RPMI8226 (cell line): ENCODE results near the gene CSNK2B.
"Not testable (repeated sequence)": the region's sequence is repeated elsewhere in the genome, so short reads cannot be mapped to it uniquely, and the experiment has no call there.

Experiments used
- DNase-seq: peaks from one replicate; pipeline ENCODE4 v3.0.0-alpha.2; 2015

Gene CSNK2B

GRCh38 chr6:31691078-31691463 is 25.2 kb downstream of the CSNK2B start:
- no peak for DNase-seq

DNA sequence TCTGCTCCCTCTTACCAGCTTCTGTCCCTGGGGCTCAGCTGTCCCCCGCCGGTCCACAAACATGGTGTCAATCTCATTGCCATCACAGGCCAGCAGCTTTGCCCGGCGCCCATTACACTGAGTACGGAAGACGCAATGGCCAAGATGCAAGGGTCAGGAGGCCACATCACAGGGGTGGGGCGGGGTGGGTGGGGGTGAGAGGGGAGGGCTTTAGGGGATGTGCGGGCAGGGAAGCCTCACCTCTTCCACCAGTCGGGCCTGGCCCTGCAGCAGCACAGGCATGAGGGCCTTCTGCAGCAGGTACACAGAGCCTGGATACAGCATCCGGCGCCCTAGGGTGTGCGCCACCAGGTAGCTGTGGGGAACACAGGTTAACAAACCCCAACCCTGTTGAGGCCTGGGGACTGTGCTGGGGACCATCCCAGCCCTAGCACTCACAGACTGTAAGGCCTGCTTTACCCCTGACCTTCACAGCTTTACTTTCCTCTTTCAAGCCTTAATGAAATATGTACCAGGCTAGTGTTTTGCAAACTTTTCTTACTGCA is 25.8 kb downstream of the CSNK2B start:
- no peak for DNase-seq

GRCh38 chr6:31692353-31692752 is 26.5 kb downstream of the CSNK2B start:
- DNase-seq: no peak

- no peak for DNase-seq
Observed at GRCh38 chr6:31692886-31693285, 27.0 kb downstream of the CSNK2B start.

- DNase-seq: no peak
Observed at GRCh38 chr6:31693535-31693934, 27.7 kb downstream of the CSNK2B start.

- no peak for DNase-seq
Observed at GRCh38 chr6:31697555-31697954, 31.7 kb downstream of the CSNK2B start.

GRCh38 chr6:31700740-31701401 is 35.0 kb downstream of the CSNK2B start:
- DNase-seq: no peak

DNA sequence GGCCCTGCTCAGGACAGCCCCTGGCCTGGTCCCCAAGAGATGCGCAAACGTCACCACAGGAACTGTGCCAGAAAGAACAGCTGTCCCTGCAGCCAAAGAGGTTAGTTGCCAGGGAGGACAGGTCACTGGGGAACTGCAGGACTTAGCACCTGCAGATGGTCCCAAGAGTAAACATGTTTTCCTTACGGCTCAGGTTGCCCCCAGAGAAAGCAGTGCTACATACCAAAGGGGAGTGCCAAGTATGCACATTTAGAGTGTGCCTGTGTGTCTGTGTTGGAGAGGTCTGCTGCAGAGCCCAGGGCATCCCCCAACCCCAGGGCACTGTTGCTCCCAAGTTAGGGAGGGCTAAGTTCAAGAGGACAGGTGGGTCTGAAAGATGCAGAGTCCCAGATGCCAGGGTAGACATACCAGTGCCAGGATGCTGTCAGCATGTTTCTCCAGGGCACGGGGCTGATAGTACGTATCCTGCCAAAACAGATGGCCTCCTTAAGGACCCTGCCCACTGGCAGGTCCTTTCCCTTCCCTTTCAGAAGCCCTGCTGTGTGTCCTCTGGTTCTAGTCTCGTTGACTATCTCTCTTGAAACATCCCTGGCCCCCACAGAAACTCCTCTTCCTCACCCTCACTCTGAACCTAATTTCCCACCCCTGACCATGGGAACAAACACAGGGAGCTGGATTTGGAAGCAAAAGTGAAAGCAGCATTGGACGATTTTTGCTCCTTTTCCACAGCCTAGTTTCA is 36.0 kb downstream of the CSNK2B start:
- peak; percentile 54 for DNase-seq

DNA sequence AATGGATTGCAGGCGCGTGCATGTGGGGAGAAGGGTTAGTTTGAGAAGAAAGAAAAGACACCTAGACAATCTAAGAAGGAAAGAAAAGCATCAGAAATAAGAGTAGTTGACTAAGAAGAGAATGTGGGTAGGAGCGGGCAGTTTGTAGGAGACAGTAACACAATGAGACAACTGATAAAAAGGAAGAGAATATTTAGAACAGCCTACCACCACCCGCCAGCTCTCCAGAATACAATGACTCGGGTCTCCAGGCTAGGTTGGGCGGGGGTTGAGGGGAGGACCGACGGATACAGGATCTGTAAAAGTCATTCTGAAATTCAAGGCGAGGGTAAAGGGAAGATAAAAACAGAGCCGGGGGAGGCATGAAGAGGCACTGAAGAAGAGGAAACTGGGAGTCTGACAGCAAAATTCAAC is 36.5 kb downstream of the CSNK2B start:
- DNase-seq: no peak

- peak; percentile 98 for DNase-seq
Observed at GRCh38 chr6:31702819-31703716, 37.2 kb downstream of the CSNK2B start, which contains the start of gene ABHD16A. ABHD16A (minus strand) TSS chr6:31703324; CDS start chr6:31703281, 43 bp downstream.

- no peak for DNase-seq
Observed at GRCh38 chr6:31705931-31706330, 40.1 kb downstream of the CSNK2B start.

- no peak for DNase-seq
Observed at GRCh38 chr6:31706599-31706998, 40.7 kb downstream of the CSNK2B start, which contains the start of gene LY6G6F. LY6G6F (plus strand) TSS chr6:31706866; CDS start chr6:31706907, 41 bp downstream.

DNA sequence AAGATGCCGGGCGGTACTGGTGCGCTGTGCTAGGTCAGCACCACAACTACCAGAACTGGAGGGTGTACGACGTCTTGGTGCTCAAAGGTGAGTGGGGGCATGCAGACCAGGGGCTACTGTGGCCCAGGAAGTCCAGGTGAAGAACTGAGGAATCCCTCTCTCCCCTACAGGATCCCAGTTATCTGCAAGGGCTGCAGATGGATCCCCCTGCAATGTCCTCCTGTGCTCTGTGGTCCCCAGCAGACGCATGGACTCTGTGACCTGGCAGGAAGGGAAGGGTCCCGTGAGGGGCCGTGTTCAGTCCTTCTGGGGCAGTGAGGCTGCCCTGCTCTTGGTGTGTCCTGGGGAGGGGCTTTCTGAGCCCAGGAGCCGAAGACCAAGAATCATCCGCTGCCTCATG is 41.8 kb downstream of the CSNK2B start:
- DNase-seq: no peak

- no peak for DNase-seq
Observed at GRCh38 chr6:31708224-31708623, 42.3 kb downstream of the CSNK2B start.

DNA sequence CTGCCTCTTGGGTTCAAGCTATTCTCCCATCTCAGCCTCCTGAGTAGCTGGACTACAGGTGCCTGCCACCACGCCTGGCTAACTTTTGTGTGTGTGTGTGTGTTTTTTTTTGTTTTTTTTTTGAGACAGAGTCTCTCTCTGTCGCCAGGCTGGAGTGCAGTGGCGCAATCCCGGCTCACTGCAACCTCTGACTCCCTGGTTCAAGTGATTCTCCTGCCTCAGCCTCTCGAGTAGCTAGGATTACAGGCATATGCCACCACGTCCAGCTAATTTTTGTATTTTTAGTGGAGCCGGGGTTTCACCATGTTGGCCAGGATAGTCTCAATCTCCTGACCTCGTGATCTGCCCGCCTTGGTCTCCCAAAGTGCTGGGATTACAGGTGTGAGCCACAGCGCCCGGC is 43.3 kb downstream of the CSNK2B start:
- not testable (repeated sequence) for DNase-seq

DNA sequence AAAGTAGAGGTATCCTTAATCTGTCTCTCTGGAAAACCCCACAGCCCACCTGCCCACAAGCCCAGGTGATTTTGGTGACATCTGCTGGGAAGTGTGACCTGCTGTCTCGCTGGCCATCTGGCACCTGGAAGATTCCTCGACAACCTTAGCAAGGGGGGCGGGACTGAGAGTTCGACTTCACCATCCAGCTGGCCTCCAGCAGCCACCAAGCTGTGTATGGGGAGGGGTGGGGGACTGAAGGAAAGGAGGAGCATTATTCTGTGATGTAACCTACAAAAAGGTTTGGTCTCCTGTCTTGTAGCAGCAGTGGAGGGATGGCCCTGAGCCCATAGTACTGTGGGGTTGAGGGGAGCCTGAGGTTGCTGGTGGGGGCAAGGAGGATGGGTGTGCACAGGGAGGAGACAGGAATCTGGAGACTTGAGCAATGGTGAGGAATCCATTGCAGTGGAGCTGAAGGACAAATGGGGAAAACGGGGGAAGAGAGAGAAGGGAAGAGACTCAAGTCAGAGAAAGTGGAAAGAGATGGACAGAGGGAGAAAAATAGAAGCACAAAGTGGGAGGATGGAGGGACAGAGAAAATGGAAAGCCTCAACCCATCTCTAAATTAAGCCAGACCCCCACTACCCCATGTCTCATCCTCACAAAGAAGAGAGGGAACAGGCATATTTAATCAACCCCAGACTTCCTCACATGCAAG is 44.8 kb downstream of the CSNK2B start:
- peak; percentile 76 for DNase-seq

GRCh38 chr6:31711233-31711632 is 45.4 kb downstream of the CSNK2B start:
- DNase-seq: no peak

DNA sequence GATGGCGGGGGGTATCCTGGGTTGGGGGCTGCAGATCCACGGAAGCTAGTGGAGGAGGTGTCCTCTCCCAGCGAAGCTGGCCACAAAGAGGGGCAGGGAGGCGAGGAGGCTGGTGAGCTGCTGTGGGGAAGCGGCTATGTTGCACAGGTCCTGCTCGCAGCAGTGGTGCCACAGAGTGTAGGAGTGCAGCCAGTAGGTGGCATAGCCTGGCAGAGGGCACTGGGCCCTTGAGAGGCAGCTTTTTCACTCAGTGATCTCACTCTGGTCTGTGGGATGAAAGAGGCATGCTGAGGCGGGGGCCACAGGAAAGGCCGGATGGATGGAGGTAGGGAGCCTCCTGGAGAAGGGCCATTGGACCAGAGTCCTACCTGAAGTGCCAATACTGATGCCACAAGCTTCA is 46.4 kb downstream of the CSNK2B start:
- peak; percentile 65 for DNase-seq

GRCh38 chr6:31713465-31713864 is 47.6 kb downstream of the CSNK2B start:
- DNase-seq: no peak

GRCh38 chr6:31713991-31714684 is 48.3 kb downstream of the CSNK2B start:
- no peak for DNase-seq
